ENCODE measurements around the gene ASIC2. TPM values are rescaled to one million over a fixed set of nuclear protein-coding genes. Genes with fewer than 3 reads are reported as not detected.

ASIC2 gene
- total RNA-seq, 2 experiments from 2014 or later, result not detected

- ChIA-PET CTCF (no interaction called here), POLR2A (no interaction called here)
- Mint-ChIP-seq H3K4me1 (ENCODE audit: low read depth) (no peaks in the 10 kb centered on the region), H3K27ac (no peak overlapping the region), H3K9me3 (no peaks in the 10 kb centered on the region), H3K36me3 (ENCODE audit: low read depth) (no peaks in the 10 kb centered on the region), H3K27me3 (peaks cover 17% of the 10 kb centered on the region), H3K4me3 (no peak overlapping the region)
- peaks cover 0 to 5% of the 10 kb centered on the region in 2 experiments for H3K27me3 ChIP-seq (ENCODE audit: control insufficient read depth in 1 of 2, insufficient read depth in 2 of 2, low read length in 2 of 2)
- H3K27ac ChIP-seq (ENCODE audit: low read depth in 1 of 2, low read length in 2 of 2), result no peak overlapping the region
- ATAC-seq (ENCODE audit: poor library complexity) (no peak), DNase-seq (no peak)
- intact Hi-C loops (cut with DNase I, micrococcal nuclease), result no loop called here
- H3K4me3 ChIP-seq (ENCODE audit: low read length), result no peak overlapping the region
- TF ChIP-seq, protein P1, sequence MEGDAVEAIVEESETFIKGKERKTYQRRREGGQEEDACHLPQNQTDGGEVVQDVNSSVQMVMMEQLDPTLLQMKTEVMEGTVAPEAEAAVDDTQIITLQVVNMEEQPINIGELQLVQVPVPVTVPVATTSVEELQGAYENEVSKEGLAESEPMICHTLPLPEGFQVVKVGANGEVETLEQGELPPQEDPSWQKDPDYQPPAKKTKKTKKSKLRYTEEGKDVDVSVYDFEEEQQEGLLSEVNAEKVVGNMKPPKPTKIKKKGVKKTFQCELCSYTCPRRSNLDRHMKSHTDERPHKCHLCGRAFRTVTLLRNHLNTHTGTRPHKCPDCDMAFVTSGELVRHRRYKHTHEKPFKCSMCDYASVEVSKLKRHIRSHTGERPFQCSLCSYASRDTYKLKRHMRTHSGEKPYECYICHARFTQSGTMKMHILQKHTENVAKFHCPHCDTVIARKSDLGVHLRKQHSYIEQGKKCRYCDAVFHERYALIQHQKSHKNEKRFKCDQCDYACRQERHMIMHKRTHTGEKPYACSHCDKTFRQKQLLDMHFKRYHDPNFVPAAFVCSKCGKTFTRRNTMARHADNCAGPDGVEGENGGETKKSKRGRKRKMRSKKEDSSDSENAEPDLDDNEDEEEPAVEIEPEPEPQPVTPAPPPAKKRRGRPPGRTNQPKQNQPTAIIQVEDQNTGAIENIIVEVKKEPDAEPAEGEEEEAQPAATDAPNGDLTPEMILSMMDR (IDR thresholded peaks at IDR 0.05), result no peak
- no peaks in the 10 kb centered on the region for H3K4me1 ChIP-seq (ENCODE audit: insufficient read depth, low read length)
- no peaks in the 10 kb centered on the region for H3K9me3 ChIP-seq (ENCODE audit: control insufficient read depth in 1 of 2, insufficient read depth in 1 of 2, low read length in 2 of 2)
- no peaks in the 10 kb centered on the region for H3K36me3 ChIP-seq (ENCODE audit: insufficient read depth, low read length)
Measured at GRCh38 chr17:33057564-33057963, 235.5 kb downstream of the ASIC2 start.

GRCh38 chr17:33056399-33057146, 236.5 kb downstream of the ASIC2 start:
- H3K27ac Mint-ChIP-seq, result no peak overlapping the region
- Histone ChIP-seq H3K4me1 (ENCODE audit: insufficient read depth, low read length) (no peaks in the 10 kb centered on the region), H3K27me3 (ENCODE audit: control insufficient read depth in 1 of 2, insufficient read depth in 2 of 2, low read length in 2 of 2) (peaks cover 0 to 5% of the 10 kb centered on the region in 2 experiments), H3K4me3 (ENCODE audit: low read length) (no peak overlapping the region), H3K36me3 (ENCODE audit: insufficient read depth, low read length) (no peaks in the 10 kb centered on the region), H3K9me3 (ENCODE audit: control insufficient read depth in 1 of 2, insufficient read depth in 1 of 2, low read length in 2 of 2) (no peaks in the 10 kb centered on the region), H3K27ac (ENCODE audit: low read depth in 1 of 2, low read length in 2 of 2) (no peak overlapping the region)
- no peaks in the 10 kb centered on the region for H3K4me1 Mint-ChIP-seq (ENCODE audit: low read depth)
- TF ChIP-seq, protein P1 (IDR thresholded peaks at IDR 0.05), result no peak
- no peak overlapping the region for H3K4me3 Mint-ChIP-seq
- intact Hi-C loops (cut with DNase I, micrococcal nuclease), result no loop called here
- no peaks in the 10 kb centered on the region for H3K9me3 Mint-ChIP-seq
- CTCF ChIA-PET, result no interaction called here
- POLR2A ChIA-PET, result no interaction called here
- no peaks in the 10 kb centered on the region for H3K36me3 Mint-ChIP-seq (ENCODE audit: low read depth)
- DNase-seq, result no peak
- no peak for ATAC-seq (ENCODE audit: poor library complexity)
- H3K27me3 Mint-ChIP-seq, result peaks cover 27% of the 10 kb centered on the region

DNA sequence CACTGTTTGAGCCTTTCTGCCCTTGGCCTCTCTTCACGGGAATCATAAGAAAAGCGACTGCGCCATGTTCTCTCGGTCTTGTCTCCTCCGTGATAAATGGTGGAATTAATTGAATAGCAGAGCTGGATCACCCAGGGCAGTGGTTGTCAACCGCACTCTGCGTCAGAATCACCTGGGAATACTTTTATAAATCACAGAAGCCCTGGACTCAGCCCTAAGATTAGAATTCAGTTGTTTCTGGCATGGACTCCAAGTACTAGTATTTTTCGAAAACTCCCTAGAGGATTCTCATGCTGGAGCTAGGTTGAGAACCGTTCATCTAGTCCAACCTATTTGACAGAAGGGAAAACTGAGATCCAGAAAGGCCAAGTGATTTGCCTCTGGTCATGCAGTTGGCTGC, 237.3 kb downstream of the ASIC2 start:
- no peak overlapping the region for H3K4me3 Mint-ChIP-seq
- H3K27ac ChIP-seq (ENCODE audit: low read depth in 1 of 2, low read length in 2 of 2), result no peak overlapping the region
- no peaks in the 10 kb centered on the region for H3K4me1 Mint-ChIP-seq (ENCODE audit: low read depth)
- H3K9me3 ChIP-seq (ENCODE audit: control insufficient read depth in 1 of 2, insufficient read depth in 1 of 2, low read length in 2 of 2), result no peaks in the 10 kb centered on the region
- TF ChIP-seq, protein P1 (IDR thresholded peaks at IDR 0.05), result no peak
- no peaks in the 10 kb centered on the region for H3K36me3 ChIP-seq (ENCODE audit: insufficient read depth, low read length)
- no peaks in the 10 kb centered on the region for H3K4me1 ChIP-seq (ENCODE audit: insufficient read depth, low read length)
- peaks cover 34% of the 10 kb centered on the region for H3K27me3 Mint-ChIP-seq
- DNase-seq (no peak), ATAC-seq (ENCODE audit: poor library complexity) (no peak)
- no peak overlapping the region for H3K4me3 ChIP-seq (ENCODE audit: low read length)
- H3K27ac Mint-ChIP-seq, result no peak overlapping the region
- ChIA-PET POLR2A (no interaction called here), CTCF (no interaction called here)
- no peaks in the 10 kb centered on the region for H3K36me3 Mint-ChIP-seq (ENCODE audit: low read depth)
- peaks cover 0 to 5% of the 10 kb centered on the region in 2 experiments for H3K27me3 ChIP-seq (ENCODE audit: control insufficient read depth in 1 of 2, insufficient read depth in 2 of 2, low read length in 2 of 2)
- no peaks in the 10 kb centered on the region for H3K9me3 Mint-ChIP-seq
- intact Hi-C loops (cut with DNase I, micrococcal nuclease), result no loop called here

Measured in CD4-positive, alpha-beta T cell (primary cell).